Endothelial cell of umbilical vein (primary cell): Measurements from ENCODE around the gene GNAS-AS1. TPM values are rescaled to one million over a fixed set of nuclear protein-coding genes. Genes with fewer than 3 reads are reported as not detected.

ENCODE experiments used
- BruUV-seq: library from RNA; stranded (reverse); fragments of 400-500 nt; replicated peaks from 2 replicates; lab custom pipeline; 2021; lab: Mats Ljungman, UMichigan
- CTCF ChIA-PET: fragments of 300-600, 350-600 bp; sonication (Branson Sonifier 250); formaldehyde crosslinking; loops from one replicate; lab custom pipeline; 2021; ENCODE audit warnings: antibody characterized with exemption, inconsistent platforms; lab: Charles Lee
- POLR2A ChIA-PET: fragments of 300-600, 350-600 bp; sonication (Branson Sonifier 250); formaldehyde crosslinking; loops from one replicate; lab custom pipeline; 2021; ENCODE audit warnings: antibody characterized with exemption, inconsistent platforms; lab: Charles Lee
- DNase-seq: peaks from one replicate; pipeline ENCODE4 v3.0.0-alpha.2; 2011; ENCODE audit warnings: low read depth, low spot score
- FAIRE-seq: peaks from 2 replicates; lab custom pipeline; 2011; peaks lifted over from hg19 to GRCh38; lab: Jason Lieb, UNC
- H2AFZ ChIP-seq: 2 replicates; pipeline ENCODE4 v1.6.0; 2012; ENCODE audit warnings: low read depth, low read length, control low read depth, inconsistent platforms
- H3K27ac ChIP-seq: 2 replicates; pipeline ENCODE4 v1.5.1; 2011; ENCODE audit warnings: low read depth, mild to moderate bottlenecking, control low read depth, low read length, moderate library complexity; ENCODE audit not compliant: insufficient read depth
- H3K27me3 ChIP-seq, 2 experiments: 2 replicates each; pipeline versions ENCODE4 v1.6.0 to v1.6.1; 2011; ENCODE audit warnings: low read length in 2 of 2, mixed read lengths in 1 of 2; ENCODE audit not compliant: control insufficient read depth in 2 of 2, insufficient read depth in 2 of 2
- H3K36me3 ChIP-seq, 2 experiments: 2 replicates in 1 of 2; 3 replicates in 1 of 2; pipeline ENCODE4 v1.5.1; 2011; ENCODE audit warnings: low read length in 2 of 2, mild to moderate bottlenecking in 1 of 2, moderate library complexity in 1 of 2; ENCODE audit not compliant: control insufficient read depth in 2 of 2, insufficient read depth in 2 of 2; ENCODE audit errors: extremely low read depth in 1 of 2
- H3K4me1 ChIP-seq: 3 replicates; pipeline ENCODE4 v1.5.1; 2011; ENCODE audit warnings: mild to moderate bottlenecking, low read length; ENCODE audit not compliant: control insufficient read depth, insufficient read depth; ENCODE audit errors: extremely low read depth
- H3K4me2 ChIP-seq: 2 replicates; pipeline ENCODE4 v1.6.1; 2011; ENCODE audit warnings: low read length, control low read depth, mixed read lengths; ENCODE audit not compliant: insufficient read depth
- H3K4me3 ChIP-seq, 3 experiments: fragments of 200-600 bp in 1 of 3; sonication (generic), shearing (Covaris generic) in 1 of 3; replicated peaks in 1 of 3; 2 replicates each; pipeline ENCODE4 v1.5.1; 2011 to 2016; ENCODE audit warnings: control low read depth in 3 of 3, low read length in 3 of 3, mild to moderate bottlenecking in 2 of 3, inconsistent platforms in 1 of 3, low read depth in 1 of 3, moderate library complexity in 1 of 3; ENCODE audit not compliant: insufficient read depth in 1 of 3
- H3K79me2 ChIP-seq: 2 replicates; pipeline ENCODE4 v1.6.0; 2012; ENCODE audit warnings: low read length, inconsistent platforms; ENCODE audit not compliant: control insufficient read depth, insufficient read depth
- H3K9ac ChIP-seq: replicated peaks from 2 replicates; pipeline ENCODE3; 2011; ENCODE audit warnings: low read length, control low read depth; ENCODE audit not compliant: insufficient read depth; ENCODE audit errors: extremely low read depth
- H3K9me1 ChIP-seq: replicated peaks from 3 replicates; pipeline ENCODE4 v1.6.0; 2011; ENCODE audit warnings: mild to moderate bottlenecking, low read length; ENCODE audit not compliant: control insufficient read depth, insufficient read depth; ENCODE audit errors: extremely low read depth
- H3K9me3 ChIP-seq: replicated peaks from 2 replicates; pipeline ENCODE4 v1.5.1; 2012; ENCODE audit warnings: low read length, inconsistent platforms; ENCODE audit not compliant: control insufficient read depth, insufficient read depth
- H4K20me1 ChIP-seq: replicated peaks from 2 replicates; pipeline ENCODE3; 2011; ENCODE audit warnings: mild to moderate bottlenecking, low read length; ENCODE audit not compliant: control insufficient read depth, insufficient read depth; ENCODE audit errors: extremely low read depth
- EZH2 ChIP-seq: IDR thresholded peaks from 2 replicates; pipeline ENCODE4 v1.6.1; 2012; ENCODE audit warnings: borderline replicate concordance, low read depth, mild to moderate bottlenecking, moderate library complexity, low read length, inconsistent platforms; ENCODE audit not compliant: severe bottlenecking
- GATA2 ChIP-seq: IDR thresholded peaks from 2 replicates; pipeline ENCODE4 v1.7.0; 2011; ENCODE audit warnings: low read depth, mild to moderate bottlenecking, moderate library complexity, mixed read lengths, low read length; ENCODE audit not compliant: insufficient read length, insufficient read depth
- MAX ChIP-seq: IDR thresholded peaks from 2 replicates; pipeline ENCODE4 v1.6.1; 2011; ENCODE audit not compliant: insufficient read depth, insufficient read length
- MYC ChIP-seq: IDR thresholded peaks from one replicate; pipeline ENCODE4 v1.6.1; 2011; ENCODE audit warnings: mild to moderate bottlenecking, low read depth, low read length
- POLR2AphosphoS5 ChIP-seq: IDR thresholded peaks from 2 replicates; pipeline ENCODE4 v1.6.1; 2012; ENCODE audit warnings: low read depth, mild to moderate bottlenecking, control low read depth, low read length, moderate library complexity; ENCODE audit not compliant: insufficient read depth
- dilution Hi-C: fragments of 300-500 bp; cut with MboI; formaldehyde crosslinking; loops from one replicate; pipeline ENCODE4 v1.15.0; 2019; ENCODE audit warnings: low sequenced_read_pairs; ENCODE audit not compliant: extremely low pct_ligation_motif_present
- intact Hi-C: fragments of 100-400 bp; cut with micrococcal nuclease; formaldehyde crosslinking; loops from one replicate; pipeline ENCODE4 v1.10.0; 2022
- polyA plus RNA-seq, 4 experiments: library from polyadenylated mRNA; depleted of rRNA in 3 of 4; stranded (reverse) in 3 of 4; unstranded in 1 of 4; fragments of >200 nt; gene quantifications; 2 replicates each; pipeline versions ENCODE4 v1.2.1 to v1.2.3, GENCODE V29; 2011 to 2012; ENCODE audit warnings: missing spikeins in 1 of 4
- total RNA-seq: library from RNA; stranded (reverse); gene quantifications from 2 replicates; pipeline ENCODE4 v1.2.3, GENCODE V29; 2021

Gene GNAS-AS1
- total and polyA plus RNA-seq, 2 donors (not counting 3 experiments of a cell fraction or from before 2014, with no cell fraction given), result 0.11 to 0.58 TPM

- no TSS peak for BruUV-seq
- Histone ChIP-seq H3K36me3 (no peaks in the 10 kb centered on the region), H3K9me1 (no peaks in the 10 kb centered on the region), H3K27ac (no peak overlapping the region), H4K20me1 (no peaks in the 10 kb centered on the region), H3K4me3 (no peak overlapping the region), H3K4me2 (no peak overlapping the region), H2AFZ (no peak overlapping the region), H3K4me1 (no peaks in the 10 kb centered on the region), H3K27me3 (no peaks in the 10 kb centered on the region), H3K79me2 (no peaks in the 10 kb centered on the region), H3K9ac (no peak overlapping the region), H3K9me3 (no peaks in the 10 kb centered on the region)
- no peak for FAIRE-seq
- TF ChIP-seq MYC (no peak), MAX (no peak)
- no peak for DNase-seq
- ChIA-PET CTCF (no interaction called here), POLR2A (no interaction called here)
- dilution Hi-C loops, result no loop called here
- intact Hi-C loops, result no loop called here
These were observed 39.4 kb downstream of the GNAS-AS1 start for GRCh38 chr20:58811334-58811733.

- H2AFZ ChIP-seq, result no peak overlapping the region
These were observed 39.8 kb downstream of the GNAS-AS1 start for GRCh38 chr20:58810879-58811250.

More at GRCh38 chr20:58810879-58811250, 39.8 kb downstream of the GNAS-AS1 start:
- no peak overlapping the region for H3K27ac ChIP-seq
- TF ChIP-seq MYC, result no peak
- no peak for TF ChIP-seq GATA2
- no peak for TF ChIP-seq EZH2
- no peak for TF ChIP-seq POLR2AphosphoS5
- no peaks in the 10 kb centered on the region for H3K36me3 ChIP-seq
- dilution Hi-C loops, result no loop called here
- no peaks in the 10 kb centered on the region for H3K79me2 ChIP-seq
- no TSS peak for BruUV-seq
- DNase-seq (no peak), FAIRE-seq (no peak)
- POLR2A ChIA-PET, result no interaction called here
- H4K20me1 ChIP-seq, result no peaks in the 10 kb centered on the region
- no peaks in the 10 kb centered on the region for H3K9me1 ChIP-seq
- no peaks in the 10 kb centered on the region for H3K9me3 ChIP-seq
- no peak overlapping the region for H3K4me2 ChIP-seq
- no peak overlapping the region for H3K4me3 ChIP-seq
- CTCF ChIA-PET, result no interaction called here
- H3K4me1 ChIP-seq, result no peaks in the 10 kb centered on the region
- intact Hi-C loops, result no loop called here
- H3K27me3 ChIP-seq, result no peaks in the 10 kb centered on the region
- H3K9ac ChIP-seq, result no peak overlapping the region
